Cortex of kidney (tissue), 1 donor: ENCODE measurements around the gene RAG1.

Experiments
- DNase-seq: peaks from one replicate; lab custom pipeline; 2025; lab: John Stamatoyannopoulos, UW

The RAG1 gene

GRCh38 chr11:36590513-36590912 is 22.7 kb downstream of the RAG1 start:
- no peak for DNase-seq

GRCh38 chr11:36591433-36591832 is 23.6 kb downstream of the RAG1 start:
- DNase-seq: no peak

- DNase-seq: no peak
Observed at GRCh38 chr11:36594316-36594989, 26.6 kb downstream of the RAG1 start, which contains the start of gene IFTAP. Gene IFTAP, plus strand, starts transcription at chr11:36594502. Its CDS starts 15,602 bp downstream, at chr11:36610104.

- no peak for DNase-seq
Observed at GRCh38 chr11:36596880-36597279, 29.1 kb downstream of the RAG1 start.

- no peak for DNase-seq
Observed at GRCh38 chr11:36598051-36598450, 30.2 kb downstream of the RAG1 start, which contains the start of gene RAG2. Gene RAG2, minus strand, starts transcription at chr11:36598236. Its CDS starts 4,068 bp downstream, at chr11:36594168.

- no peak for DNase-seq
Observed at GRCh38 chr11:36600180-36600579, 32.4 kb downstream of the RAG1 start.

- no peak for DNase-seq
Observed at GRCh38 chr11:36601155-36601554, 33.3 kb downstream of the RAG1 start.

- no peak for DNase-seq
Observed at GRCh38 chr11:36602135-36602534, 34.3 kb downstream of the RAG1 start.

- DNase-seq: no peak
Observed at GRCh38 chr11:36605221-36606216, 37.7 kb downstream of the RAG1 start.

- no peak for DNase-seq
Observed at GRCh38 chr11:36608491-36609199, 40.8 kb downstream of the RAG1 start.

GRCh38 chr11:36609383-36609782 is 41.6 kb downstream of the RAG1 start:
- DNase-seq: no peak

GRCh38 chr11:36615826-36616225 is 48.0 kb downstream of the RAG1 start:
- no peak for DNase-seq

- no peak for DNase-seq
Observed at GRCh38 chr11:36617543-36618362, 49.9 kb downstream of the RAG1 start.

- DNase-seq: no peak
Observed at GRCh38 chr11:36618363-36619047, 50.7 kb downstream of the RAG1 start.

GRCh38 chr11:36619502-36619901 is 51.7 kb downstream of the RAG1 start:
- DNase-seq: no peak

- no peak for DNase-seq
Observed at GRCh38 chr11:36620246-36620645, 52.4 kb downstream of the RAG1 start.

GRCh38 chr11:36622431-36623136 is 54.8 kb downstream of the RAG1 start:
- DNase-seq: no peak

- no peak for DNase-seq
Observed at GRCh38 chr11:36623494-36623893, 55.7 kb downstream of the RAG1 start.

GRCh38 chr11:36627006-36627405 is 59.2 kb downstream of the RAG1 start:
- no peak for DNase-seq

- no peak for DNase-seq
Observed at GRCh38 chr11:36627471-36627870, 59.7 kb downstream of the RAG1 start.
